ENCODE results near the gene KDM1B.

DNA sequence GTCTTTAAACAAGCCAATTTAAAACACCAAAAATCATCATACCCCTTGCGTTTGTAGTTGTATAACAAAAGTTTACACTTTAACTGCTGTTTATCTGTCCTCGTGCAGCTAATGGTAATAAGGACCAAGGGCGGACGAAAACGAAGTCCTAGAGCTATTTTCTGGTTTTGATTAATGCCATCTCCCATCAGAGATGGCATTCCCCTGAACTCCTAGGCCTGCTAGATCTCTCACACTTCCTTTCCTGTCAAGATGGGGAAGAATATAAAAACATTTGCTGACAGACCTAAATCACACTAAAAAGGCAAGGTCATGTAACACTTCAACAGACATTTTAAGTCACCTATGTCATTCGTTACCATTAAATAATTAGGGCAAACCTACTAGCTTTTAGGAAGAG lies 99.6 kb downstream of the KDM1B start:
- TF ChIP-seq POLR2A (IDR thresholded peaks at IDR 0.05): no peak
- TF ChIP-seq, protein P1, sequence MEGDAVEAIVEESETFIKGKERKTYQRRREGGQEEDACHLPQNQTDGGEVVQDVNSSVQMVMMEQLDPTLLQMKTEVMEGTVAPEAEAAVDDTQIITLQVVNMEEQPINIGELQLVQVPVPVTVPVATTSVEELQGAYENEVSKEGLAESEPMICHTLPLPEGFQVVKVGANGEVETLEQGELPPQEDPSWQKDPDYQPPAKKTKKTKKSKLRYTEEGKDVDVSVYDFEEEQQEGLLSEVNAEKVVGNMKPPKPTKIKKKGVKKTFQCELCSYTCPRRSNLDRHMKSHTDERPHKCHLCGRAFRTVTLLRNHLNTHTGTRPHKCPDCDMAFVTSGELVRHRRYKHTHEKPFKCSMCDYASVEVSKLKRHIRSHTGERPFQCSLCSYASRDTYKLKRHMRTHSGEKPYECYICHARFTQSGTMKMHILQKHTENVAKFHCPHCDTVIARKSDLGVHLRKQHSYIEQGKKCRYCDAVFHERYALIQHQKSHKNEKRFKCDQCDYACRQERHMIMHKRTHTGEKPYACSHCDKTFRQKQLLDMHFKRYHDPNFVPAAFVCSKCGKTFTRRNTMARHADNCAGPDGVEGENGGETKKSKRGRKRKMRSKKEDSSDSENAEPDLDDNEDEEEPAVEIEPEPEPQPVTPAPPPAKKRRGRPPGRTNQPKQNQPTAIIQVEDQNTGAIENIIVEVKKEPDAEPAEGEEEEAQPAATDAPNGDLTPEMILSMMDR (IDR thresholded peaks at IDR 0.05): no peak

All from ovary (tissue), 3 donors.